ENCODE results near the gene PKHD1. TPM values are rescaled to one million over a fixed set of nuclear protein-coding genes. Genes with fewer than 3 reads are reported as not detected.

PKHD1 gene
- total RNA-seq, 1 experiment from 2014 or later = 3.4 TPM

DNA sequence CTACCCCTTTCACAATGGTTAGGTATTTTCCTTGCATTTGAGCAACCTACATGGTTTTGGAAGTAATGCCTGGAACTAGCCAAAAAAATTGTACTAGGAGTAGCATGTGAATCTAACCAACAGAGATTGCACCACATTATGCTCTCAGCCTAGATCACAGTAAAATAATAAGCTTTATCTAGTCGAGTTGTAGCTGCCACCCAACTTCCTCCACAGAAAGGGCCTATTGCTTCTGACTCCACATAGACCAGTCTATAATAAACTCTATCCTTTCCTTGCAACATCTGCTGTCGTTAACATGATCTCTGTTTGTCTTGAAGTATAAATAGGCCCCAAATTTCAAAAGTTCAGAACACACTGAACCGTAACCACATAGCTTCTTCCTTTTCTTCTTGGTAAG is 375.5 kb downstream of the PKHD1 start:
- DNase-seq (ENCODE audit: low read depth) = no peak
- in situ Hi-C loops (cut with HindIII; ENCODE audit: low pct_unique_long_range_greater_than_20kb, low sequenced_read_pairs) = no loop called here

DNA sequence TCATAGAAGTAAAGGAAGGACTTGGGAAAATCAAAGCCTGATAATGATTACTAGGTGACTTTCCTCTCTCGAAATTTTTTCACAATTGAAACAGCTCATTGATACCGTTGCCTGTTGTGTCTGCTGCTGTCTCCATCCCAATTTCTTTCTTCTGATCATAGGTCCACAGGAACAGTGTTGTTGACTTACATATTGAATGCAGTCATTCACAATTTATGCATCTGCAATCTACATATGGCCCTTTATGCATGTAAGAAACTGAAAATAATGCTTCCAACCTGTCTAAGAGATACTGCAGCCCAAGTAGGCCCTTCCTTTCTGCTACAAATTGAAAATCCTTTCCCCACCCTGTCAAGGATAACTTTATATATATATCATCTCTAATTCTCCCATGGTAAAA is 381.3 kb downstream of the PKHD1 start:
- no peak for DNase-seq (ENCODE audit: low read depth)
- in situ Hi-C loops (cut with HindIII; ENCODE audit: low pct_unique_long_range_greater_than_20kb, low sequenced_read_pairs) = no loop called here

- in situ Hi-C loops (cut with HindIII; ENCODE audit: low pct_unique_long_range_greater_than_20kb, low sequenced_read_pairs) = no loop called here
- no peak for DNase-seq (ENCODE audit: low read depth)
Measured at GRCh38 chr6:51704932-51705540, 382.4 kb downstream of the PKHD1 start.

DNA sequence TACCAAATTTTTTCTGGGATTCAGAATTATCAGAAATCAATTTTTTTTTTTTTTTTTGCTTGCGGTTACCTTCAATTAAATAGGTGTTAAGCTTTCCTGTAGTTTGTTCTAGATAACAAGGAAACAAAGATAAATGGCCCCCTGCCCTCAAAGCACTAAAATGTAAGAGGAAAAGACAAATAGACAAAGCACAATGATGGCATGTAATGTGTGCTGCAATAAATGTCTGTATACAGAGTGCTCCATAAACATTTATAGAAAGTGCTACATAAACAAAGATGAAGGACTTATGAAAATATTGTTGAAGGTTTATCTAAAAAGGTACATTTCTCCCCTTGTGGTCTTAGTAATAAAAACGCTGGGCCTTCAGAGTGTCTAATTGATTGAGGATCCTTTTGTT is 384.6 kb downstream of the PKHD1 start:
- in situ Hi-C loops (cut with HindIII; ENCODE audit: low pct_unique_long_range_greater_than_20kb, low sequenced_read_pairs) = no loop called here
- DNase-seq (ENCODE audit: low read depth) = no peak

- in situ Hi-C loops (cut with HindIII; ENCODE audit: low pct_unique_long_range_greater_than_20kb, low sequenced_read_pairs) = no loop called here
- DNase-seq (ENCODE audit: low read depth) = no peak
Measured at GRCh38 chr6:51684603-51685002, 402.8 kb downstream of the PKHD1 start.

DNA sequence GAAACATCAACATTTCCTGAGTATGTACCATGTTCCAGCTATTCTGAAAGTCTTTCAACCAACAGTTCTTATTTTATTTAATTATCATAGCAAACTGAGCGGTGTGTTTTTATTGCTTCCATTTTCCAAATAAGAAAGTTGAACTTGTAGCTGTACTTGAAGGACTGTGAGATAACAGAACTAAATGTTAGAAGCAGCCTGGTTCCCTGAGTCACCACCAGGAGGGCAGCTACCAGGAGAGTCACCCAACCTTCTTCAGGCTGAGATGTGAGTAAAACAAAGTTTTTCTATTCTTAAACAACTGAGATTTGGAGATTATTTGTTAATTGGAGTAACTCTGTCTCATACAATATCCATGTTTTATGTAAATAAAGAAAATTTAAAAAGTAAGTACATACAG is 403.4 kb downstream of the PKHD1 start:
- in situ Hi-C loops (cut with HindIII; ENCODE audit: low pct_unique_long_range_greater_than_20kb, low sequenced_read_pairs) = no loop called here
- no peak for DNase-seq (ENCODE audit: low read depth)

- in situ Hi-C loops (cut with HindIII; ENCODE audit: low pct_unique_long_range_greater_than_20kb, low sequenced_read_pairs) = no loop called here
- DNase-seq (ENCODE audit: low read depth) = no peak
Measured at GRCh38 chr6:51678905-51679620, 408.4 kb downstream of the PKHD1 start.

GRCh38 chr6:51678274-51678673 is 409.1 kb downstream of the PKHD1 start:
- DNase-seq (ENCODE audit: low read depth) = no peak
- in situ Hi-C loops (cut with HindIII; ENCODE audit: low pct_unique_long_range_greater_than_20kb, low sequenced_read_pairs) = no loop called here

DNA sequence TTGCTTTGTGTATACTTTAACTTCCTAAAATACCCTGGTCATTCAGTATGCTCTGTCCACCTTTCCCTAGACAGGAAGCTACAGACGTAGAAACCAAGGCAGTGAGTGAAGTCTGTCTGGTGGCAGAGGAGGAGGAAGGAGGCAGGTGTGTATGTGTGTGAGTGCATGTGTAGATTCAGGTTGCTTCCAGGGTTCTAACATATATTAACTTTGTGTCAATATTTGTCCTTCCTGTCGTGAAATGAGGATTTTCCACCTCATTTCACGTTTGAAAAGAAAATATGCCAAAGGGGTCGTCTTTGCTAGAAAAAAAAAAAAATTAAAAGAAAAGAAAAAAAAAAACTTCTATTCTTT is 411.5 kb downstream of the PKHD1 start:
- in situ Hi-C loops (cut with HindIII; ENCODE audit: low pct_unique_long_range_greater_than_20kb, low sequenced_read_pairs) = no loop called here
- no peak for DNase-seq (ENCODE audit: low read depth)

DNA sequence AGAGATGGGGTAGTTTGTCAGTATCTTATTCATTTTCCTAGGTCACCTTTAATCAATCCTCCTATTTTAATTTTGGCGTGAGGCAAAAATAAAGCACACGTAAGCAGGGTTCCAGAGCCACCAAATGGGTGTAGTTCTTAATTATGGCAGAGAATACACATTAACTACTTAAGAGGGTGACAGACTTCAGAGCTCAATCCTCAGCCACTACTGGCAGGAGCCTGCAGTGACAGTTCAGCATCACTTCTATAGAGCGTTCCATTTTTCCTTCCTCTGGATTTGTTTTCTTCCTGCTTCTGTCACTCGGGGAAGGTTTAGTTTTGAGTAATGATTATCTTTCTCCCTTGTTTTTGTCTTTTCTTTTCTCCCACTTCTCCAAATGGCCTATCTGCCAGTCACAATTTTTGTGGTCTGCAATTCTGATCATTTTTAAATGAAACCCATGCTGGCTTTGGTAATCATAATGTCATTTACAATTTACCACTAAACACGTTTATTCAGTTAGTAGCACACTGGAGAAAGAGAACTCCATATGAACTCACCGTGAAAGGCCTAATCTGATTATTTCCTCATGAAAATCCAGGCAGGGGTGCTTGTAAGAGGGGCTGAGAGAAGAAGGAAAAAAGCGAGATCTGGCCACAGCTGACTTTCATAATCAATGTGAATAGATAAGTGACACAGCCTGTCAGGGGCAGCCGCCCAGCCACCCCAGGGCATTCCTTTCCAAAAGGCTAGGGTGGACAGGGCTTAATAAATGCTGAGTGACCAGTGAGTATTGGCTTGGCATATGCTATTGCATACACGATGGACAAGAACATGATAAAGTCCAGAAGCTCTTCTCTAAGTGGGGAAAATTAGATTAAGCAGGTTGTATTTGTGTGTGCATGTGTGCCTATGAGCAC is 412.1 kb downstream of the PKHD1 start:
- in situ Hi-C loops (cut with HindIII; ENCODE audit: low pct_unique_long_range_greater_than_20kb, low sequenced_read_pairs) = no loop called here
- no peak for DNase-seq (ENCODE audit: low read depth)

GRCh38 chr6:51663525-51663924 is 423.9 kb downstream of the PKHD1 start:
- DNase-seq (ENCODE audit: low read depth) = no peak
- in situ Hi-C loops (cut with HindIII; ENCODE audit: low pct_unique_long_range_greater_than_20kb, low sequenced_read_pairs) = no loop called here

DNA sequence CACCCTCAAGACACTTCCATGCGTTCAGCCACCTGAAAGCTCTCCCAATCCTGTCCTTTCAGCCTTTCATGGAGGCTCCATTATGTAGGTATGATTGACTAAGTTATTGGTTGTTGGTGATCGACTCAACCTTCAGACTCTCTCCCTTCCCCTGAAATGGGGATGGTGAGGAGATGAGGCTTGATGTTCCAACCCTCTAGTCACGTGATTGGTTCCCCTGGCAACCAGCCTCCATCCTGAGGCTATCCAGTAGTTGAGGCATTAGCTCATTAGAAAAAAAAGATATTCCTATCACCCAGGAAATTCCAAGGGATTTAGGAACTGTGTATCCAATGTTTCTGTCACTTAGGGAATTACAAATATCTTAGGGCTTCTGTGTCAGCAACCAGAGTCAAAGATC is 426.6 kb downstream of the PKHD1 start:
- DNase-seq (ENCODE audit: low read depth) = no peak
- in situ Hi-C loops (cut with HindIII; ENCODE audit: low pct_unique_long_range_greater_than_20kb, low sequenced_read_pairs) = no loop called here

- in situ Hi-C loops (cut with HindIII; ENCODE audit: low pct_unique_long_range_greater_than_20kb, low sequenced_read_pairs) = no loop called here
- DNase-seq (ENCODE audit: low read depth) = no peak
Measured at GRCh38 chr6:51657491-51657890, 429.9 kb downstream of the PKHD1 start.

DNA sequence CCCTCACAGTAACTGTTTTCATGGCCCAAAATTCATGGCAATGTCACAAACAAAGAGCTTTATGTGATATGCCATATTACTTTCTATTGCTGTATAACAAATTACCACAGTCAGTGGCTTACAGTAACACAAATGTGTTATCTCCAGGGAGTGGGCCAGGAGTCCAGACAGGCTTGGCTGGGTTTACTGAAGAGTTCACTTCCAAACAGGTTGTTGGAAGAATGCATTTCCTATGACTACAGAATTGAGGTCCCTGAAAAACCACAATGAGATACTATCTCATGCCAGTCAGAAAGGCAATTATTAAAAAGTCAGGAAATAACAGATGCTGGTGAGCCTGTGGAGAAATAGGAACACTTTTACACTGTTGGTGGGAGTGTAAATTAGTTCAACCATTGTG is 431.9 kb downstream of the PKHD1 start:
- no peak for DNase-seq (ENCODE audit: low read depth)
- in situ Hi-C loops (cut with HindIII; ENCODE audit: low pct_unique_long_range_greater_than_20kb, low sequenced_read_pairs) = no loop called here

GRCh38 chr6:51654647-51655046 is 432.8 kb downstream of the PKHD1 start:
- in situ Hi-C loops (cut with HindIII; ENCODE audit: low pct_unique_long_range_greater_than_20kb, low sequenced_read_pairs) = no loop called here
- no peak for DNase-seq (ENCODE audit: low read depth)

DNA sequence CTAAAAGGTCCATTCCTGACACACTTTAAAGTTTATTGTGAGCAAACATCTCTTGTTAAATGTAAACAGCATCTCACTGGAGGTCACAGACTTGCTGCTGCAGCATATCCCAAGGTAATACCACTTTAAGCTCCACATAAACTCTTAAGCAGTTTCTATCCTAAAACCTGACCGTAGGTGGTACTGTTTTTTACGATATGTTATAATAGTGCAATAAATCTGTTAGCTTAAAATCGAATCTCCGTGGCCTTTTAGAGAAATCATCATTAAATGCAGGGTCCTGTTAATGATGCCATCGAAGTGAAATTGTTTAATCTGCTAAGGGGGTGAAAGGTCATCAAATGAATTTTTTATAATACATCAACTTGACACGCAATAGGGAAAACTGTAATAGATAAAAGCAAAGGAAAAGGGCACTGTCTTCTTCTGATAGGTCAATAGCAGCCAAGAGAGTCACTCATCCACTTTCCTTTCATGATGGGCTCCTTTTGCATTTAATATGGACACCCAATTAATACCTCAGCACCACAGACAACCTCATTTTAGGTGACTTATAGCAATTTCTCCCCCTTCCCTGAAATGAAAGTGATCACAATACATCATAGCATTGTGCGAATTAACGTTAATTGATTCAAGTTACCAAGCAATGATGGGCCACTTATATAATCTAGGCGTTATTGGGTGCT is 436.1 kb downstream of the PKHD1 start:
- DNase-seq (ENCODE audit: low read depth) = no peak
- in situ Hi-C loops (cut with HindIII; ENCODE audit: low pct_unique_long_range_greater_than_20kb, low sequenced_read_pairs) = no loop called here

DNA sequence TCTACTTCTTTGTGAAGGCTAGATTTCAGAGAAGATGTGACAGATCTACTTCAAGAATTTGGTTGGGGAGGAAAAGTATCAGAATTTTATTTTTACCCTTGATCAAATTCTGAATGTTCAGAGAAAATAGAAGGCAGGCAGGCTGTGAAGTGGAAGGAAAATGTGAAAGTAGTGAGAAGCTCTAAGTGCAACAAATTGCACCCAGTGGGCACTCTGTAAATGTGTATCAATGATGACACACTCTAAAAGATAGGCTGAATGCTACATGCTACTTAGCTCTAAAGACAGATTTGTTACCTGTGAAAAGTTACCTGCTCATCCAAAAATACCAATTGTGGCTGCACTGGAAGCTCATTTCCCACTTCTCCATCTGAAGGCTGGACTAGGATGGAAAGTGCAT is 438.6 kb downstream of the PKHD1 start:
- in situ Hi-C loops (cut with HindIII; ENCODE audit: low pct_unique_long_range_greater_than_20kb, low sequenced_read_pairs) = no loop called here
- no peak for DNase-seq (ENCODE audit: low read depth)

GRCh38 chr6:51648236-51648635 is 439.2 kb downstream of the PKHD1 start:
- no peak for DNase-seq (ENCODE audit: low read depth)
- in situ Hi-C loops (cut with HindIII; ENCODE audit: low pct_unique_long_range_greater_than_20kb, low sequenced_read_pairs) = no loop called here

- in situ Hi-C loops (cut with HindIII; ENCODE audit: low pct_unique_long_range_greater_than_20kb, low sequenced_read_pairs) = no loop called here
- no peak for DNase-seq (ENCODE audit: low read depth)
Measured at GRCh38 chr6:51644426-51644825, 443.0 kb downstream of the PKHD1 start.

Data from Caki2 (cell line).